Neural cell (in vitro differentiated cells): Measurements from ENCODE around the gene GRB2.

ENCODE experiments used
- EZH2 ChIP-seq: fragments of 200-600, 300-800 bp; shearing (Covaris generic), sonication (generic); IDR thresholded peaks from 2 replicates; pipeline ENCODE4 v1.6.1; 2014; ENCODE audit warnings: antibody characterized with exemption, low read length, borderline replicate concordance, mild to moderate bottlenecking; ENCODE audit not compliant: insufficient read depth, poor library complexity, severe bottlenecking
- MXI1 ChIP-seq: fragments of 450-650 bp; conservative IDR thresholded peaks from 2 replicates; pipeline ENCODE4 v1.6.1; 2014; ENCODE audit warnings: antibody characterized with exemption, mild to moderate bottlenecking; ENCODE audit not compliant: poor library complexity, severe bottlenecking
- POLR2AphosphoS5 ChIP-seq: IDR thresholded peaks from 2 replicates; pipeline ENCODE4 v1.6.1; 2012
- RAD21 ChIP-seq: fragments of 450-650 bp; conservative IDR thresholded peaks from 2 replicates; pipeline ENCODE4 v1.6.1; 2014; ENCODE audit warnings: antibody characterized with exemption, mild to moderate bottlenecking, moderate library complexity
- SMC3 ChIP-seq: fragments of 450-650 bp; conservative IDR thresholded peaks from 2 replicates; pipeline ENCODE4 v1.6.1; 2014; ENCODE audit warnings: antibody characterized with exemption, mild to moderate bottlenecking, moderate library complexity; ENCODE audit not compliant: poor library complexity
- TAF1 ChIP-seq: IDR thresholded peaks from 2 replicates; pipeline ENCODE4 v1.6.1; 2012; ENCODE audit warnings: low read depth
- TF ChIP-seq, protein P1 (sequence below): fragments of 450-650 bp; IDR thresholded peaks from 2 replicates; pipeline ENCODE4 v1.5.1; 2014; ENCODE audit warnings: antibody characterized with exemption, mild to moderate bottlenecking, moderate library complexity; ENCODE audit not compliant: poor library complexity, severe bottlenecking
- TF ChIP-seq, protein P2 (sequence below): IDR thresholded peaks from 2 replicates; pipeline ENCODE4 v1.6.1; 2012; ENCODE audit warnings: borderline replicate concordance

DNA sequence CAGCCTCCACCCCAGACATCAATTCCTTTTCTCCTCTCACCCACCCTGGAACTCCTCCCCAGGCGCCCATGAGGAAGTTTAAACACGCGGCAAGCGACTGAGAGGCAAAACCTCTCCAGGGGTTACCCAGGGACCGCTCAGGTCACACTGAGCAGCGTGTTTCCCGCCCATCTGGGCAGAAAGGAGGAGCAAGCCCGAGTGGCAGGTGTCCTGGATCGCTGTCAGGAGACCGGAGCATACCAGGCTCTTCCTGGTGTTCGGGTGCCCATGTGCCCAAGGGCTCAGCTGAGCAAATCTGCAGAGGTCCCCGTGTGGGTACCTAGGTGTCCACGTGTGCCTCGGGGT, 116.7 kb downstream of the GRB2 start:
- TF ChIP-seq, protein P1, sequence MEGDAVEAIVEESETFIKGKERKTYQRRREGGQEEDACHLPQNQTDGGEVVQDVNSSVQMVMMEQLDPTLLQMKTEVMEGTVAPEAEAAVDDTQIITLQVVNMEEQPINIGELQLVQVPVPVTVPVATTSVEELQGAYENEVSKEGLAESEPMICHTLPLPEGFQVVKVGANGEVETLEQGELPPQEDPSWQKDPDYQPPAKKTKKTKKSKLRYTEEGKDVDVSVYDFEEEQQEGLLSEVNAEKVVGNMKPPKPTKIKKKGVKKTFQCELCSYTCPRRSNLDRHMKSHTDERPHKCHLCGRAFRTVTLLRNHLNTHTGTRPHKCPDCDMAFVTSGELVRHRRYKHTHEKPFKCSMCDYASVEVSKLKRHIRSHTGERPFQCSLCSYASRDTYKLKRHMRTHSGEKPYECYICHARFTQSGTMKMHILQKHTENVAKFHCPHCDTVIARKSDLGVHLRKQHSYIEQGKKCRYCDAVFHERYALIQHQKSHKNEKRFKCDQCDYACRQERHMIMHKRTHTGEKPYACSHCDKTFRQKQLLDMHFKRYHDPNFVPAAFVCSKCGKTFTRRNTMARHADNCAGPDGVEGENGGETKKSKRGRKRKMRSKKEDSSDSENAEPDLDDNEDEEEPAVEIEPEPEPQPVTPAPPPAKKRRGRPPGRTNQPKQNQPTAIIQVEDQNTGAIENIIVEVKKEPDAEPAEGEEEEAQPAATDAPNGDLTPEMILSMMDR: no peak
- TF ChIP-seq, protein P2, sequence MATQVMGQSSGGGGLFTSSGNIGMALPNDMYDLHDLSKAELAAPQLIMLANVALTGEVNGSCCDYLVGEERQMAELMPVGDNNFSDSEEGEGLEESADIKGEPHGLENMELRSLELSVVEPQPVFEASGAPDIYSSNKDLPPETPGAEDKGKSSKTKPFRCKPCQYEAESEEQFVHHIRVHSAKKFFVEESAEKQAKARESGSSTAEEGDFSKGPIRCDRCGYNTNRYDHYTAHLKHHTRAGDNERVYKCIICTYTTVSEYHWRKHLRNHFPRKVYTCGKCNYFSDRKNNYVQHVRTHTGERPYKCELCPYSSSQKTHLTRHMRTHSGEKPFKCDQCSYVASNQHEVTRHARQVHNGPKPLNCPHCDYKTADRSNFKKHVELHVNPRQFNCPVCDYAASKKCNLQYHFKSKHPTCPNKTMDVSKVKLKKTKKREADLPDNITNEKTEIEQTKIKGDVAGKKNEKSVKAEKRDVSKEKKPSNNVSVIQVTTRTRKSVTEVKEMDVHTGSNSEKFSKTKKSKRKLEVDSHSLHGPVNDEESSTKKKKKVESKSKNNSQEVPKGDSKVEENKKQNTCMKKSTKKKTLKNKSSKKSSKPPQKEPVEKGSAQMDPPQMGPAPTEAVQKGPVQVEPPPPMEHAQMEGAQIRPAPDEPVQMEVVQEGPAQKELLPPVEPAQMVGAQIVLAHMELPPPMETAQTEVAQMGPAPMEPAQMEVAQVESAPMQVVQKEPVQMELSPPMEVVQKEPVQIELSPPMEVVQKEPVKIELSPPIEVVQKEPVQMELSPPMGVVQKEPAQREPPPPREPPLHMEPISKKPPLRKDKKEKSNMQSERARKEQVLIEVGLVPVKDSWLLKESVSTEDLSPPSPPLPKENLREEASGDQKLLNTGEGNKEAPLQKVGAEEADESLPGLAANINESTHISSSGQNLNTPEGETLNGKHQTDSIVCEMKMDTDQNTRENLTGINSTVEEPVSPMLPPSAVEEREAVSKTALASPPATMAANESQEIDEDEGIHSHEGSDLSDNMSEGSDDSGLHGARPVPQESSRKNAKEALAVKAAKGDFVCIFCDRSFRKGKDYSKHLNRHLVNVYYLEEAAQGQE: no peak
- no peak for TF ChIP-seq RAD21
- no peak for TF ChIP-seq POLR2AphosphoS5
- TF ChIP-seq EZH2: no peak
- no peak for TF ChIP-seq MXI1
- TF ChIP-seq SMC3: no peak
- TF ChIP-seq TAF1: no peak
